HCT116 (cell line): ENCODE data around the gene PSMD3. TPM values are rescaled to one million over a fixed set of nuclear protein-coding genes. Genes with fewer than 3 reads are reported as not detected.

Experiments
- ATAC-seq: fragments of 200-7000 bp; cut with Tn5 transposase; 2 replicates; pipeline ENCODE4 v1.9.1; 2020; ENCODE audit warnings: mild to moderate bottlenecking, moderate library complexity
- BruUV-seq: library from RNA; stranded (reverse); fragments of 400-500 nt; replicated peaks from 2 replicates; lab custom pipeline; 2021; lab: Mats Ljungman, UMichigan
- CTCF ChIA-PET: fragments of 300-600 bp; sonication (Branson Sonifier 250); formaldehyde crosslinking; loops from one replicate; lab custom pipeline; 2021; ENCODE audit warnings: antibody characterized with exemption; lab: Charles Lee
- POLR2A ChIA-PET: fragments of 300-600, 350-600 bp; sonication (Branson Sonifier 250); formaldehyde crosslinking; loops from one replicate; lab custom pipeline; 2021; ENCODE audit warnings: antibody characterized with exemption; lab: Charles Lee
- RAD21 ChIA-PET, 2 experiments: fragments of 300-600 bp; sonication (Branson Sonifier 250); formaldehyde crosslinking; loops; one replicate each; lab custom pipeline; 2023; ENCODE audit warnings: low total read pairs in 2 of 2; ENCODE audit not compliant: uncharacterized antibody in 2 of 2, unreplicated experiment in 2 of 2, low non-redundant PET in 1 of 2; lab: Charles Lee
- DNase-seq: peaks from one replicate; pipeline ENCODE4 v3.0.0-alpha.2; 2010; ENCODE audit warnings: low read depth, low spot score
- H2AFZ ChIP-seq: fragments of 200-600 bp; shearing (Covaris generic), sonication (generic); 2 replicates; pipeline ENCODE4 v1.6.1; 2017; ENCODE audit warnings: low read depth, mixed run types, mixed read lengths, antibody characterized with exemption, low read length; ENCODE audit not compliant: poor library complexity, severe bottlenecking
- H3K27ac ChIP-seq: 2 replicates; pipeline ENCODE4 v1.5.1; 2012; ENCODE audit warnings: low read depth, low read length
- H3K27me3 ChIP-seq: fragments of 200-600 bp; sonication (generic); 2 replicates; pipeline ENCODE4 v1.6.1; 2016; ENCODE audit warnings: mixed run types, low read length, mixed read lengths; ENCODE audit not compliant: insufficient read depth
- H3K36me3 ChIP-seq, 2 experiments: fragments of 200-500 bp in 1 of 2; fragments of 200-600 bp in 1 of 2; sonication (Bioruptor generic) in 1 of 2; sonication (generic) in 1 of 2; 2 replicates each; pipeline versions ENCODE4 v1.5.1 to v1.6.1; 2014 to 2016; ENCODE audit warnings: low read length in 2 of 2, inconsistent platforms in 1 of 2, mixed read lengths in 1 of 2, mixed run types in 1 of 2; ENCODE audit not compliant: insufficient read depth in 2 of 2, control insufficient read depth in 1 of 2
- H3K4me1 ChIP-seq, 2 experiments: fragments of 200-600 bp in 1 of 2; sonication (generic) in 1 of 2; 2 replicates each; pipeline versions ENCODE4 v1.5.1 to v1.6.1; 2012 to 2017; ENCODE audit warnings: low read length in 2 of 2, inconsistent platforms in 1 of 2, mild to moderate bottlenecking in 1 of 2, mixed read lengths in 1 of 2, mixed run types in 1 of 2, moderate library complexity in 1 of 2; ENCODE audit not compliant: insufficient read depth in 2 of 2, control insufficient read depth in 1 of 2
- H3K4me2 ChIP-seq: fragments of 200-600 bp; sonication (generic); 2 replicates; pipeline ENCODE4 v1.6.1; 2017; ENCODE audit warnings: mixed run types, low read length, mixed read lengths
- H3K4me3 ChIP-seq, 2 experiments: fragments of 200-600 bp in 1 of 2; sonication (generic) in 1 of 2; replicated peaks in 1 of 2; 2 replicates each; pipeline ENCODE4 v1.5.1; 2011 to 2016; ENCODE audit warnings: low read length in 2 of 2, control low read depth in 1 of 2, low read depth in 1 of 2, mild to moderate bottlenecking in 1 of 2, mixed read lengths in 1 of 2, mixed run types in 1 of 2
- H3K79me2 ChIP-seq: fragments of 200-600 bp; sonication (generic); 2 replicates; pipeline ENCODE4 v1.6.1; 2017; ENCODE audit warnings: mild to moderate bottlenecking, mixed run types, low read length, moderate library complexity, mixed read lengths; ENCODE audit not compliant: insufficient read depth
- H3K9ac ChIP-seq: fragments of 200-600 bp; sonication (generic); 2 replicates; pipeline ENCODE4 v1.6.1; 2016; ENCODE audit warnings: low read length, mixed read lengths
- H3K9me2 ChIP-seq: fragments of 200-600 bp; sonication (generic), shearing (Covaris generic); 2 replicates; pipeline ENCODE4 v1.6.1; 2017; ENCODE audit warnings: mixed run types, mild to moderate bottlenecking, moderate library complexity; ENCODE audit not compliant: insufficient read depth
- H3K9me3 ChIP-seq, 2 experiments: fragments of 200-500 bp in 1 of 2; fragments of 200-600 bp in 1 of 2; sonication (Bioruptor generic) in 1 of 2; sonication (generic) in 1 of 2; 2 replicates each; pipeline ENCODE4 v1.6.1; 2014 to 2017; ENCODE audit warnings: low read length in 2 of 2, mixed read lengths in 2 of 2, inconsistent platforms in 1 of 2, low read depth in 1 of 2, mild to moderate bottlenecking in 1 of 2, mixed run types in 1 of 2, moderate library complexity in 1 of 2; ENCODE audit not compliant: control insufficient read depth in 1 of 2, insufficient read depth in 1 of 2
- H4K20me1 ChIP-seq: fragments of 200-600 bp; sonication (generic), shearing (Covaris generic); 2 replicates; pipeline ENCODE4 v1.6.1; 2017; ENCODE audit warnings: mixed run types, mild to moderate bottlenecking, moderate library complexity; ENCODE audit not compliant: insufficient read depth
- CBX3 ChIP-seq: IDR thresholded peaks from 2 replicates; pipeline ENCODE4 v1.6.1; 2012; ENCODE audit warnings: low read depth
- EGR1 ChIP-seq: IDR thresholded peaks from 2 replicates; pipeline ENCODE4 v1.6.1; 2012; ENCODE audit warnings: low read depth
- JUND ChIP-seq: IDR thresholded peaks from 2 replicates; pipeline ENCODE4 v1.6.1; 2012
- POLR2A ChIP-seq: IDR thresholded peaks from 2 replicates; pipeline ENCODE4 v1.7.0; 2011; ENCODE audit warnings: borderline replicate concordance; ENCODE audit not compliant: insufficient read depth, insufficient read length; ENCODE audit errors: extremely low read depth
- RAD21 ChIP-seq: IDR thresholded peaks from 2 replicates; pipeline ENCODE4 v1.6.1; 2012; ENCODE audit warnings: low read depth, mild to moderate bottlenecking
- REST ChIP-seq: IDR thresholded peaks from 2 replicates; pipeline ENCODE4 v1.6.1; 2012; ENCODE audit warnings: low read depth
- TCF7L2 ChIP-seq: IDR thresholded peaks from 2 replicates; pipeline ENCODE4 v1.7.0; 2011; ENCODE audit warnings: borderline replicate concordance, inconsistent platforms; ENCODE audit not compliant: insufficient read depth, insufficient read length; ENCODE audit errors: extremely low read depth
- YY1 ChIP-seq: IDR thresholded peaks from 2 replicates; pipeline ENCODE4 v1.6.1; 2011; ENCODE audit warnings: low read length, low read depth, moderate library complexity, mild to moderate bottlenecking; ENCODE audit not compliant: insufficient replicate concordance; ENCODE audit errors: extremely low read depth
- ZFX ChIP-seq: fragments of 450-650 bp; IDR thresholded peaks from 2 replicates; pipeline ENCODE4 v1.6.1; 2017
- intact Hi-C: fragments of 100-400 bp; cut with micrococcal nuclease; formaldehyde crosslinking; loops from 2 replicates; pipeline ENCODE4 v1.10.0; 2022
- total RNA-seq: library from RNA; stranded (reverse); gene quantifications from one replicate; pipeline ENCODE4 v1.2.1, GENCODE V29; 2021; ENCODE audit not compliant: unreplicated experiment
- TF ChIP-seq, protein P1 (sequence below), 3 experiments: fragments of 200-600 bp in 1 of 3; sonication (generic) in 1 of 3; IDR thresholded peaks in 2 of 3; conservative IDR thresholded peaks in 1 of 3; 2 replicates each; pipeline ENCODE4 v1.5.1; 2012 to 2017; ENCODE audit warnings: low read depth in 2 of 3, low read length in 2 of 3, antibody characterized with exemption in 1 of 3, borderline replicate concordance in 1 of 3, control low read depth in 1 of 3, mild to moderate bottlenecking in 1 of 3, mixed read lengths in 1 of 3, mixed run types in 1 of 3, moderate library complexity in 1 of 3; ENCODE audit not compliant: insufficient read depth in 1 of 3
- TF ChIP-seq, protein P2 (sequence below): IDR thresholded peaks from 2 replicates; pipeline ENCODE4 v1.6.1; 2012

Gene PSMD3
- total RNA-seq, 1 experiment from 2014 or later: 152 TPM

GRCh38 chr17:40004712-40005111 lies 24.1 kb downstream of the PSMD3 start:
- CTCF ChIA-PET: interaction anchor here (1.5 kb wide), 1 partner anchor 9 kb away, joined by 6 read pairs; no protein-coding TSS in a partner anchor
- no peak for ATAC-seq
- H3K36me3 ChIP-seq: no peaks in the 10 kb centered on the region
- POLR2A ChIA-PET: no interaction called here
- no peaks in the 10 kb centered on the region for H3K9me2 ChIP-seq
- H3K4me3 ChIP-seq: no peak overlapping the region
- no peaks in the 10 kb centered on the region for H3K4me1 ChIP-seq
- H3K9ac ChIP-seq: no peak overlapping the region
- H3K9me3 ChIP-seq: no peaks in the 10 kb centered on the region
- RAD21 ChIA-PET: no interaction called here
- no TSS peak for BruUV-seq
- H3K27me3 ChIP-seq: no peaks in the 10 kb centered on the region
- H2AFZ ChIP-seq: no peak overlapping the region
- intact Hi-C loops: no loop called here
- no peaks in the 10 kb centered on the region for H3K79me2 ChIP-seq
- DNase-seq: no peak
- TF ChIP-seq REST (no peak), EGR1 (no peak), TCF7L2 (no peak), CBX3 (no peak), ZFX (no peak), POLR2A (no peak), RAD21 (no peak), YY1 (no peak), JUND (no peak)
- TF ChIP-seq, protein P1, sequence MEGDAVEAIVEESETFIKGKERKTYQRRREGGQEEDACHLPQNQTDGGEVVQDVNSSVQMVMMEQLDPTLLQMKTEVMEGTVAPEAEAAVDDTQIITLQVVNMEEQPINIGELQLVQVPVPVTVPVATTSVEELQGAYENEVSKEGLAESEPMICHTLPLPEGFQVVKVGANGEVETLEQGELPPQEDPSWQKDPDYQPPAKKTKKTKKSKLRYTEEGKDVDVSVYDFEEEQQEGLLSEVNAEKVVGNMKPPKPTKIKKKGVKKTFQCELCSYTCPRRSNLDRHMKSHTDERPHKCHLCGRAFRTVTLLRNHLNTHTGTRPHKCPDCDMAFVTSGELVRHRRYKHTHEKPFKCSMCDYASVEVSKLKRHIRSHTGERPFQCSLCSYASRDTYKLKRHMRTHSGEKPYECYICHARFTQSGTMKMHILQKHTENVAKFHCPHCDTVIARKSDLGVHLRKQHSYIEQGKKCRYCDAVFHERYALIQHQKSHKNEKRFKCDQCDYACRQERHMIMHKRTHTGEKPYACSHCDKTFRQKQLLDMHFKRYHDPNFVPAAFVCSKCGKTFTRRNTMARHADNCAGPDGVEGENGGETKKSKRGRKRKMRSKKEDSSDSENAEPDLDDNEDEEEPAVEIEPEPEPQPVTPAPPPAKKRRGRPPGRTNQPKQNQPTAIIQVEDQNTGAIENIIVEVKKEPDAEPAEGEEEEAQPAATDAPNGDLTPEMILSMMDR (IDR thresholded peaks at IDR 0.05 in 2 of 3, conservative IDR thresholded peaks at IDR 0.05 in 1 of 3; ENCODE audit: borderline replicate concordance in 1 of 3, insufficient read depth in 1 of 3, low read depth in 2 of 3, low read length in 2 of 3): no peak
- TF ChIP-seq, protein P2, sequence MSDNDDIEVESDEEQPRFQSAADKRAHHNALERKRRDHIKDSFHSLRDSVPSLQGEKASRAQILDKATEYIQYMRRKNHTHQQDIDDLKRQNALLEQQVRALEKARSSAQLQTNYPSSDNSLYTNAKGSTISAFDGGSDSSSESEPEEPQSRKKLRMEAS: no peak
- H3K27ac ChIP-seq: no peak overlapping the region
- H4K20me1 ChIP-seq: no peaks in the 10 kb centered on the region
- no peak overlapping the region for H3K4me2 ChIP-seq
